ENCODE measurements around the gene TRIM31.

The TRIM31 gene

DNA sequence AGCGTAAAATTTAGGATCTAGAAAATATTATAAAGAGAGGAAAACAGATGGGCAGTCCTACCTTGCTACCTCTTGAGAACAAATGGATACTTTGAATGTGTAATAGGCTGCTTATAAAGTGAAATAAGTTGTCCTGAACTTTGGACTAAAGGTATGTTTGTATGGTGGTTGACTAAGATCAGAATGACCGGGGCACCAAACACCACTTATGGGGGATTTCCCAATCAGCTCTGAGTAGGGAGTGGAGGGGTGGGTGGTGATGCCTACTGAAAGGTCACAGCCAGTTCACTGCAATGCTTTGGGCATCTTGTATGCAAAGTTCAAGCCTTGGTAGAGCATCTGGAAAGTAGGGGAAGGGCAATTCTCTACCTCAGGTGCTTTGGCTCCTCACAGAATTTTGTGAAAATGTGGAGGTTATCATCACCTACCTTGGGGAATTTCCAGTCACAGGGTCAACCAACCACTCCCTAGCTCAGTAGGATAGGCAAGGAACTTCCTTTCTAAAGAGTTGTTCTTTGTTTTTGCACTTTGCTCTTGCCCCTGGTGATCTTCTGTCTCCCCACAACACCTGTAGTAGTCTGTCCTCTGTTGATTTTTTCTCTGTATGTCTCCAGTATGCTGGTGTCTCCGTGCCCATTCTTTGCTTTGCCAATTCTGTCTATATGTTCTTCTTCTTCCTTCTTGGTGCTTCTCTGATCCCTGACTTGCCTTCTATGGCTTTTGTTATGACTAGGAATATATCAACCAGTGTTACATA lies at the start of gene TRIM31:
Gene TRIM31 (minus strand): TSS at position 88 of the 757 bp plus-strand sequence. CDS start 285 bp downstream, outside the sequence.
- no peak for DNase-seq

GRCh38 chr6:30162265-30163089 lies 49.6 kb upstream of the TRIM31 start:
- no peak for DNase-seq

- DNase-seq, result no peak
These were observed 48.1 kb upstream of the TRIM31 start, which contains the start of gene TRIM10 for GRCh38 chr6:30160785-30161531. TRIM10 (minus strand) TSS chr6:30161211; CDS start chr6:30160858, 353 bp downstream.

DNA sequence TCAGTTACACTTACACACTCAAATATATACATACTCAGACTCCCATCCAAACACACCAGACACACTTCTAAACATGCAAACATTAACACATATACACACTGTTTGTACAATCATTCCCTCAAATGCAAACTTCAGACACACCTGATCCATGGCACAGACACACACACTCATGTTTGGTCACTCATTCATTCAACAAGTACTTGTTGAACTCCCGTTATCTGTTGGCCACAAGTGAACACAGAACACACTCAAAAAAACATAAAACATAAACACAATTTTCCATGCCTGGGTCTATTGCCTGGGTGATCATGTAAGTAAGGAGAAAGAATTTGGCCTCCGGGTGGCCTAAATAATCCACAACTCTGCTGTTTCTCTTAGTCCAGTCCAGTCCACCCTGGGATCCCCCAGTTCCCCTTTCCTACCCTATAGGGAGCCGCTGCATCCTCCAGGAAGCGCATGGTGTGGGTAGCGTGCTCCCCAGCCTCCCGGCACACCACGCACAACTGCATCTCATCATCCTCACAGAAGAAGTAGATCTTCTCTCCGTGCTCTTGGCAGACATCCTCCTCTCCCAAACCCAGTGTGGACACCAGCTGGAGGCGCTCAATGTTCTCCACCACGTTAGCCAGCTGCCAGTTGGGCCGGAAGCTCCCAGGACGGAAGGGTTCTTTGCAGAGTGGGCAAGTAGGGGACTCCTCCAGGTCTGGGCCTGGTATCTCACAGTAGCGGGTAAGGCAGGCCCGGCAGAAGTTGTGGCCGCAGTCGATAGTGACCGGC lies 47.3 kb upstream of the TRIM31 start:
- no peak for DNase-seq

DNA sequence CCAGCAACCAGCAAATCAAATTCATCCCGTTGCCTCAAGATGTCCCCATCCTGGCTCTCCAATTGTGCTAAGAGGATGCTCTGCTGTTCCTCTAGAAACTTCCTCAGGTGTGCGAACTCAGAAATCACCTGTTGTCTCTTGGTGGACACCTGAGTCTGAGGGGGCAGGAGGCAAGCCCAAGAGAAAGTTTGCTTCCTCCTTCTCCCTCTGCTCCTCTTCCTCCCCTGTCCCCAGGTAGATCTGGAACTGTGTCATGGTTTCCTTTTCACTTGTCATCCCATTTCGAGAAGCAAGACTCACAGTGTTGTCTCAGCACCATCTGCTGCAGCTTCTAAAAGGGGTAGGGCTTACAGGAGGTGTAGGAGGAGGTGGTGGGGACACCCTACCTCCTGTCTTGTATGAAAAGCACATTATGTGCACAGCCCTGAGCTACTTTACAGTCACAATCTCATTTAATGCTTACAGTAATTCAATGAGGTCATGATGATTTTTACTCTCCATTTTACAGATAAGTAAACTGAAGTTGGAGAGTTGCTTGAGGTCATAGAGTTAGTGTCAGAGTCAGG lies 45.7 kb upstream of the TRIM31 start:
- DNase-seq, result no peak

- no peak for DNase-seq
These were observed 45.1 kb upstream of the TRIM31 start for GRCh38 chr6:30157999-30158398.

DNA sequence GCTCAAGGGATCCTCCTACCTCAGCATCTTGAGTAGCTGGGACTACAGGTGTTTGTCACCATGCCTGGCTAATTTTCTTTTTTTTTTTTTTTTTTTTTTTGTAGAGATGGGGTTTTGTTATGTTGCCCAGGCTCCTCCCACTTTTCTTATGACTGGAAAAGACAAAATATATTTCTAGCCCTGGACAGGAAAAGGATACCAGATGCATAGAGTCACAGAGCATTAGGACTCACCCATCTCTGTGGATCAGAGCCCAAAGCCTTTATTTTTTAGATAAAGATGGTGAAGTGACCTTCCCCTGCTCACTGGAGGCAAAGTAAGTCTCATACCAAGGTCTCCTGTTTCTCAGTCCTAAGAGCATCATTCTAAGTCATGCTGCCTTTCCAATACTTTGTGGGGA lies 44.7 kb upstream of the TRIM31 start:
- DNase-seq, result no peak

GRCh38 chr6:30156774-30157173 lies 43.9 kb upstream of the TRIM31 start:
- no peak for DNase-seq

DNA sequence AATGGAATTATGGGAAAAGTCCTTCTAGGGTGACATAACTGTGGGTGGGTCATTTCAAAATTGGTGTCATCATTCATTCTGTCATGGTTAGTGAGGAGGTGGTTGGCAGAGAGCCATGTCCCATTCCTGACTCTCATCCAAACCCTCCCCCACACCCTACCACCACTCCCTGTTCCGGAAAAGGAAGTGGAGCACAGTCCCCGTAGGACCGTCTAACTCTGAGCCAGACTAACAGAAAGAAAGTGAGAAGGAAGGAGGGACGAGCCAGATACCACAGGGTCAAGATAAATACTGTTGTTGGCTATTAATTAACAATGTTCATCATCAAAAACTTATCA lies 43.3 kb upstream of the TRIM31 start:
- DNase-seq, result no peak

DNA sequence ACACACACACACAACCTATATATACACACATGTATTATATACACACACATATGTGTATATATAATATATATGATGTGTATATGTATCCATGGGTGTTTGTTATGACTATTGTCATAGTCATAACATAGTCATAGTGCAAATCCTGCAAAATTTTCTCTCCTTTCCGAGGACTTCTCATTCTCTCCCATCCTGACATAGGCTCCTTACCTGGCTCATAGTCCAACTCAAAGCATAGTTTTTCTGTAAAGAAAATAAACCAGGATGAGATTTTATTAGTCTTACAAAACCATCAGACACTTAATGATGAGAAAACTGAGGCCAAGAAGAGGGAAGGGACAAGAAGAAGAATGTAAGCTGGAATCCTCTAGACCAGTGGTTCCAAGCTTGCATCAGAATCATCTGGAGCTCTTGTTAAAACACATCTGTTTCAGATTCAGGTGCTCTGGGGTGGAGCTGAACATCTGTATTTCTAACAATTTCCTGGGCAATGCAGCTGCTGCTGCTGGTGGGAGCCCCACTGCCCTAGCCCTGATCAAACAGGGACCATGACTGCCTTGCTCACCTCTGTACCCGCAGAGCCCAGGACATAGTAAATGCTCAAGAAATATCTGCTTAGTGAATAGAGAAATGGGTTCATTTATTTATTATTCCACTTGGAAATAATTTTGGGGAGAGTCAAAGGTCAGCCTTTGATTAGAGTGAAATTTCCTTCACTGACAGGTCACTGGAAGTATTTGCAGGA lies 42.8 kb upstream of the TRIM31 start:
- DNase-seq, result no peak

- DNase-seq, result no peak
These were observed 42.0 kb upstream of the TRIM31 start for GRCh38 chr6:30154709-30155519.

GRCh38 chr6:30154061-30154460 lies 41.2 kb upstream of the TRIM31 start:
- no peak for DNase-seq

GRCh38 chr6:30152910-30153610 lies 40.2 kb upstream of the TRIM31 start:
- no peak for DNase-seq

GRCh38 chr6:30152016-30152673 lies 39.3 kb upstream of the TRIM31 start:
- no peak for DNase-seq

GRCh38 chr6:30151580-30151979 lies 38.7 kb upstream of the TRIM31 start:
- DNase-seq, result no peak

DNA sequence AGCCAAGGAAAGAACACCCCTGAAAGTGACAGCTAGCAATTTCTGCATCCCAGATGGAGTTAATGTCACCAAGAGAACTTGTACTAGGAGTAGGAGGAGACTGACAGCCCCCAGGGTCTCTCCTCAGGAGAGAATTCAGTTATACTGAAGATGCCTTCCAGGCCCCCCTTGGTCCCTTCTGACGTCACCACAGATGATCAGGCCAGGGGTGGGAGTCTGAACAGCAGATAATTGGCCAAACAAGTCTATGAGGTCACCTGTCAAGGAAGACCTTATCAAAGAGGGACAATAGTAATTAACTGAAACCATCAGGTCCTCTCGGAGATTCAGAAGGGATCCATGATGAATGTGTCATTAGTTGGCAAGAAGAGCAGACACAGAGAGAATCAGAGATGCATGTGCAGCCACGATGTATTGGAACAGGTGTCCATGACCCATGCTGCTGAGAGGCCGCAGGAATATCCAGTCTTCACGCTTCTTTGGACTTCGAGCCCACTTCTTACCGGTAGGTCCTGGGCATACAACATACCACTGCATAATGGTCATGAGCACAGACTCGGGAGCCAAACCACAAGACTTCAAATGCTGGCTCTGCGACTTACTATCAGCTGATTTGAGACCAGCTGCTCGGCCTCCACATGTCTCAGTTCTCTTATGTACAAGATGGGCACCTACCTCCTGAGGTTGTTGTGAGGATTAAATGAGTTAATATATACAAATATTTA lies 37.9 kb upstream of the TRIM31 start:
- DNase-seq, result no peak

DNA sequence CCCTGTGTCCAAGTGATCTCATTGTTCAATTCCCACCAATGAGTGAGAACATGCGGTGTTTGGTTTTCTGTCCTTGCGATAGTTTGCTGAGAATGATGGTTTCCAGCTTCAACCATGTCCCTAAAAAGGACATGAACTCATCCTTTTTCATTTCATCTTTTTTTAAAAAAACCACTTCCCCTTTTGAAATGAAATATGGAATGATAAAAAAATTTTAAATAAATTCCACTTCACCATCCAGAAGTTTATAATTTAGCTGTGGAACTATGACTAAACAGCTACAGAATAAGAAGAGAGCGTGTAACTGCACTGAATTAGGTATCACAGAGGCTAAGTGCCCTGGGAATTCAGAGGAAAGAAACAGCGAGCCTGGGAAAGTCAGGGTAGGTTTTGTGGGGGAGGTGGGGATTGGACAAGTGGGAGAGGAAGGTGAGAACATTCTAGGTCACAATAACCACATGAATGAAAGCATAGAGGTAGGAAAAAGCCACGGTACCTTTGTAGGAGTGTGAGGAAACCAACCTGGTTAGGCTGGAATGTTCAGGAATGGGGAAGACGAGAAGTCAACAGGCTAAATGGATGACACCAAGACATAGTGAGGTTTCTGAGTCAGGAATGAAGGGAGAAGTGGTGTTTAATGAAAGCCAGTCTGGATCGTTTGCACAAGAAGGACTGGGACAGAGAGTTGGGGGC lies 37.1 kb upstream of the TRIM31 start:
- no peak for DNase-seq

DNA sequence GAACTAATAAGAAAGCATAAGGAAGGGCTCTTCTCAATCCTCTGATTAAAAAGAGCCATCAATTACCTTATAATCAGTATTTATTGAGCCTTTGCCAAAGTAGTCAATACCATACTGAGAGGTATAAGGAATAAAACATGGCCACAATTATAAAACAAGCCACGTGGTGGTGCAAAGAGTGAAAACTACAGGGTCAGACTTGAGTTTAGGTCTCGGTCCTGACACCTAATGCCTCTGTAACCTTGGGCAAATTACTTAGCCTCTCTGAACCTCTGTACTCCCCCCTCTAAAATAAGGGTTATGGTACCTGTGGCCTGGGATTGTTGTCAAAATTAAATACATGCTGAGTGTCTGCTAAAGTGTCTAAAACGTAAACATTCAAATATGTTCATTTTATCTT lies 36.3 kb upstream of the TRIM31 start:
- no peak for DNase-seq

All from activated CD4-positive, alpha-beta T cell treated with anti-CD3 and anti-CD28 coated beads for 1 hour (primary cell).